Parathyroid adenoma (tissue), 2 donors: ENCODE measurements around the gene MATCAP1.

ENCODE experiments used
- H2AFZ ChIP-seq: fragments of 300-600 bp; sonication (generic); one replicate; pipeline ENCODE4 v1.7.0; 2017; ENCODE audit warnings: antibody characterized with exemption, mild to moderate bottlenecking
- H3K27ac ChIP-seq: fragments of 300-600 bp; sonication (generic); one replicate; pipeline ENCODE4 v1.7.0; 2017
- H3K27me3 ChIP-seq: fragments of 300-600 bp; sonication (generic); one replicate; pipeline ENCODE4 v1.7.0; 2017; ENCODE audit warnings: low read length; ENCODE audit not compliant: control insufficient read depth, insufficient read depth
- H3K36me3 ChIP-seq: fragments of 300-600 bp; sonication (generic); one replicate; pipeline ENCODE4 v1.7.0; 2017; ENCODE audit warnings: low read length; ENCODE audit not compliant: control insufficient read depth, insufficient read depth
- H3K4me1 ChIP-seq: fragments of 300-600 bp; sonication (generic); one replicate; pipeline ENCODE4 v1.7.0; 2017; ENCODE audit warnings: control low read depth
- H3K4me2 ChIP-seq: fragments of 300-600 bp; sonication (generic); one replicate; pipeline ENCODE4 v1.7.0; 2017; ENCODE audit warnings: low read length
- H3K4me3 ChIP-seq: fragments of 300-600 bp; sonication (generic); one replicate; pipeline ENCODE4 v1.7.0; 2017; ENCODE audit warnings: low read depth, low read length
- H3K79me2 ChIP-seq: fragments of 300-600 bp; sonication (generic); one replicate; pipeline ENCODE4 v1.7.0; 2017; ENCODE audit warnings: control low read depth
- H3K9ac ChIP-seq: fragments of 300-600 bp; sonication (generic); one replicate; pipeline ENCODE4 v1.7.0; 2017; ENCODE audit warnings: mild to moderate bottlenecking
- H3K9me3 ChIP-seq: fragments of 300-600 bp; sonication (generic); one replicate; pipeline ENCODE4 v1.7.0; 2017; ENCODE audit warnings: low read length; ENCODE audit not compliant: control insufficient read depth
- TF ChIP-seq, protein P1 (sequence below): fragments of 300-600 bp; sonication (generic); IDR thresholded peaks from one replicate; pipeline ENCODE4 v1.7.0; 2017; ENCODE audit warnings: antibody characterized with exemption, mild to moderate bottlenecking
- donor health status: primary hyperparathyroidism.

Gene MATCAP1

DNA sequence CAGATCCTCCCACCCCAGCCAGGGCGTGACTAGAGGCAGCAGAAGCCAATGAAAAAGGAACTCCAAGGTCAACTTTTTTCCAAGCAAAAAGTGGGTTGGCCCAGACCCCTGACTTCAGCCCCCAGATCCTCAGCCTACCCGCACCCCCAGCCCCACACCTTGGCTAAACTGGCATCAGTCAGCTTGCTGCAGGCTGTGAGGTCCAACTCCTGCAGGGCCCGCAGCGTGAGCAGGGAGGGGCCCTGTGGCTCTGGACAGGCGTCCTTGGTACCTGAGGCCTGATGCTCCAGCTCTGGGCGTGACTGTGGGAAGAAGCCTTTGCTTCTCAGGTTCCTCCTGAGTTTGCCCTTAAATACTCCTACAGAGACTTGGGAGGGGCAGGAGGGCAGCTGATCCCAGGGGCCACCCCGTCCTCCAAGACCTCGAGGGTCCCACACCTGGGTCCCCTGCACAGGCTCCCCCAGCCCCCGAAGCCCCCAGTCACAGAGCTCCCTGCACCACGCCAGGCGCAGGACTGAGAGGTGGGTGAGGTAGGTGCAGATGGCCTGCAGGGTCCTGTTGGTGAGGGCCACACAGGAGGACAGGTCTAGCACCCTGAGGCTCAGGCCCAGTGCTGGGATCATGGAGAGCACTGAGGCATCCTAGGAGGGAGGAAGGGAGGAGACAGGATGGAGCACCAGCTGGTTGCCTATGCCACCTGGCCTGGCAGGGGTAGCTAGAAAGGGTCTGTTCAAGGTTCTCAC is 24.6 kb upstream of the MATCAP1 start:
- no peaks in the 10 kb centered on the region for H3K27me3 ChIP-seq
- no peaks in the 10 kb centered on the region for H3K79me2 ChIP-seq
- no peak overlapping the region for H3K4me2 ChIP-seq
- TF ChIP-seq, protein P1, sequence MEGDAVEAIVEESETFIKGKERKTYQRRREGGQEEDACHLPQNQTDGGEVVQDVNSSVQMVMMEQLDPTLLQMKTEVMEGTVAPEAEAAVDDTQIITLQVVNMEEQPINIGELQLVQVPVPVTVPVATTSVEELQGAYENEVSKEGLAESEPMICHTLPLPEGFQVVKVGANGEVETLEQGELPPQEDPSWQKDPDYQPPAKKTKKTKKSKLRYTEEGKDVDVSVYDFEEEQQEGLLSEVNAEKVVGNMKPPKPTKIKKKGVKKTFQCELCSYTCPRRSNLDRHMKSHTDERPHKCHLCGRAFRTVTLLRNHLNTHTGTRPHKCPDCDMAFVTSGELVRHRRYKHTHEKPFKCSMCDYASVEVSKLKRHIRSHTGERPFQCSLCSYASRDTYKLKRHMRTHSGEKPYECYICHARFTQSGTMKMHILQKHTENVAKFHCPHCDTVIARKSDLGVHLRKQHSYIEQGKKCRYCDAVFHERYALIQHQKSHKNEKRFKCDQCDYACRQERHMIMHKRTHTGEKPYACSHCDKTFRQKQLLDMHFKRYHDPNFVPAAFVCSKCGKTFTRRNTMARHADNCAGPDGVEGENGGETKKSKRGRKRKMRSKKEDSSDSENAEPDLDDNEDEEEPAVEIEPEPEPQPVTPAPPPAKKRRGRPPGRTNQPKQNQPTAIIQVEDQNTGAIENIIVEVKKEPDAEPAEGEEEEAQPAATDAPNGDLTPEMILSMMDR = no peak
- no peaks in the 10 kb centered on the region for H3K36me3 ChIP-seq
- no peak overlapping the region for H3K4me3 ChIP-seq
- no peak overlapping the region for H3K27ac ChIP-seq
- H3K9me3 ChIP-seq = no peaks in the 10 kb centered on the region
- no peak overlapping the region for H3K9ac ChIP-seq
- no peak overlapping the region for H2AFZ ChIP-seq
- H3K4me1 ChIP-seq = peaks cover 45% of the 10 kb centered on the region

DNA sequence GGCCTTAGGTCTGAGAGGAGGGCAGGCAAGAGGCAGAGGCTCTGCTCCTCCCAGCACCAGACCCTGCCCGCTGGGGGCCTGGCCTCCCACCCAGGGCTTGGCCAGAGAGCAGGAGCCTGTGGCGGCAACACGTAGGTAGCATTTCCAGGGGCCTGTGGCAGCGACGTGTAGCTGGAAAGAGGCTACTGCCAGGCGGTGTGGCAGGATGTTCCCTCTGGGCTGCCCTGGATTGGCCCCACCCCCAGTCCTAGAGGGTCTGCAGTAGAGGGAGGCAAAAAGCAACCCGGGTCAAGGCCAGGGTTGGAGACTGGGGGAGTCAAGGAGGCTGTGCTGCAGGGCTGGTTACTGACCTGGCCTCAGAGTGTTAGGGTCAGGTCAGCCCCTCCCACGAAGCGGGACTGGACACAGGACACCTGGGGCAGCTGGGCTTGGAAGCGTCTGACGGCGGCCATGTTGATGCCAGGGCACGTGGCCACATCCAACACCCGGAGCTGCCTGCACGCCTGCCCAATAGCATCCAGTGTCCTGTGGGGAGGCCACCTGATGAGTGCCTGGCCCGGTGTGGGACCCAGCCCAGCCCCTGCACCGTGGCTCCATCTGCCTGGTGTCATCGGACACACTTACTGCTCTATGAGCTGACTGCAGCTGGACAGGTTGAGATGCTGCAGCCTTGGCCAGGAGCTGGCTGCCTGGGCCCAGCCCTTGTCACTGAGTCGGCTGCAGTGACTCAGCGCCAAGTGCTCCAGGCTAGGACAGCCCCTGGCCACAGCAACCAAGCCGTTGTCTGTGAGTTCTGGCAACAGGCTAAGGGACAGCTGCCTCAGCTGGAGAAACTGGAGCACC is 23.7 kb upstream of the MATCAP1 start:
- Histone ChIP-seq H3K9ac (no peak overlapping the region), H3K4me1 (peaks cover 44% of the 10 kb centered on the region), H3K36me3 (no peaks in the 10 kb centered on the region), H3K4me3 (no peak overlapping the region), H3K9me3 (no peaks in the 10 kb centered on the region), H3K27me3 (no peaks in the 10 kb centered on the region), H3K79me2 (no peaks in the 10 kb centered on the region), H3K4me2 (no peak overlapping the region), H2AFZ (no peak overlapping the region), H3K27ac (no peak overlapping the region)
- TF ChIP-seq, protein P1 = no peak

DNA sequence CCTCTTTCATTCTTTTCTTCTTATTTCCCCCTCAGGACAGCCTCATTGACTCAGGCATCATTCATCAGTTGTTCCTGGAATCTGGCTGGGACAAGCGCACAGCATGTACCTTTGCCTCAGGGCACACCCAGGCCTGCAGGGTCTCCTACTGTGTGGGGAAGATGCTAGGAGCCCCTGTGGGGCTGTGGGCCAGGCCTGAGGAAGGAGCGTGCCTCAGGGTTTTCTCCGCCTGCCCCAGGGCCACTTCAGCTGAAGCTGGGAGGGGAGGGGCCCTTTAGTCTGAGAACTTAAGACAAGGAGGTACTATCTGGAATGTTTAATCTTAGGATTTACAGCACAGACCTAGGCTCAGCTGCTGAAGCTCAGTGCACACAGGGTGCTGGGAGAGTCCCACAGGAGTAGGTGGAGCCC is 23.1 kb upstream of the MATCAP1 start:
- Histone ChIP-seq H3K79me2 (no peaks in the 10 kb centered on the region), H3K4me1 (peaks cover 44% of the 10 kb centered on the region), H3K9me3 (no peaks in the 10 kb centered on the region), H3K4me2 (no peak overlapping the region), H3K9ac (no peak overlapping the region), H3K27me3 (no peaks in the 10 kb centered on the region), H2AFZ (no peak overlapping the region), H3K36me3 (no peaks in the 10 kb centered on the region), H3K27ac (no peak overlapping the region), H3K4me3 (no peak overlapping the region)
- TF ChIP-seq, protein P1 = no peak

DNA sequence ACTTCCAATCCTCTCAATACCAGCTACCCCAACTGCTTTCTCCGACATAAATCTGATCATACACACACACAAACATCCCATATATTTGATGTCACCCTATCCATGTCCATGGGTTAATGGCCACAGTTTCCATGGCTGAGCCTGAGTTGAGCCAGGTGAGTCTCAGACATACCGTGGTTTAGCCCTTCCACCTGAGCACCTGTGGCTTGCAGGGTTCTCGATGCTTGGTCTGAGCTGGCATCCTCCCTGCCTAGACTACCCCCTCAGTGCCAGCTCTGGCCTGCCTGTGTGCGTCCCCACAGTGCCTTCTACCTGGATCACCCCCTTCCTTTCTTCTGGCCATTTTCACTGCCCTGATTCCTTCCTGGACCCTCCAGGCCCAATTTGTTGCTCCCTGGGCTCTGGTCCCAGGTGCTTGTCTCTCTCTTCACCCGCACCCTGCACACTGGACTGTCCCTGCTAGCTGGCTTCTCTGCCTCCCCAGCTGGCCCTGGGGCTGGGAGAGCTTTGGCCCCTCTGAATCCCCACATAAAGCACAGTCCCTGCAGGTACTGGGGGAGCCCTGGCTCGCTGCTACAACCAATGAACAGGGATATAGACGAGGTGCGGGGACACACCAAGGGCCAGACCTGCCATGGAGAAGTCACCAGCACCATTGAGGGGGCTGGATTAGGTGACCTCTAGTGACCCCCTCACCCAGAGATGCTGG is 22.5 kb upstream of the MATCAP1 start:
- H3K4me3 ChIP-seq = no peak overlapping the region
- H3K4me2 ChIP-seq = no peak overlapping the region
- H2AFZ ChIP-seq = no peak overlapping the region
- no peaks in the 10 kb centered on the region for H3K79me2 ChIP-seq
- no peaks in the 10 kb centered on the region for H3K27me3 ChIP-seq
- no peaks in the 10 kb centered on the region for H3K36me3 ChIP-seq
- no peak overlapping the region for H3K9ac ChIP-seq
- H3K4me1 ChIP-seq = peaks cover 39% of the 10 kb centered on the region
- no peaks in the 10 kb centered on the region for H3K9me3 ChIP-seq
- TF ChIP-seq, protein P1 = no peak
- H3K27ac ChIP-seq = peak overlapping the region; percentile 29
